AG09319 (cell line): ENCODE measurements around the gene SUCLG2.

ENCODE experiments used
- DNase-seq: peaks from one replicate; pipeline ENCODE4 v3.0.0-alpha.2; 2010; ENCODE audit warnings: low read depth; ENCODE audit errors: extremely low read depth
- TF ChIP-seq, protein P1 (sequence below): IDR thresholded peaks from 2 replicates; pipeline ENCODE4 v1.5.1; 2011; ENCODE audit warnings: low read depth, mild to moderate bottlenecking, inconsistent platforms, low read length, moderate library complexity

SUCLG2 gene

DNA sequence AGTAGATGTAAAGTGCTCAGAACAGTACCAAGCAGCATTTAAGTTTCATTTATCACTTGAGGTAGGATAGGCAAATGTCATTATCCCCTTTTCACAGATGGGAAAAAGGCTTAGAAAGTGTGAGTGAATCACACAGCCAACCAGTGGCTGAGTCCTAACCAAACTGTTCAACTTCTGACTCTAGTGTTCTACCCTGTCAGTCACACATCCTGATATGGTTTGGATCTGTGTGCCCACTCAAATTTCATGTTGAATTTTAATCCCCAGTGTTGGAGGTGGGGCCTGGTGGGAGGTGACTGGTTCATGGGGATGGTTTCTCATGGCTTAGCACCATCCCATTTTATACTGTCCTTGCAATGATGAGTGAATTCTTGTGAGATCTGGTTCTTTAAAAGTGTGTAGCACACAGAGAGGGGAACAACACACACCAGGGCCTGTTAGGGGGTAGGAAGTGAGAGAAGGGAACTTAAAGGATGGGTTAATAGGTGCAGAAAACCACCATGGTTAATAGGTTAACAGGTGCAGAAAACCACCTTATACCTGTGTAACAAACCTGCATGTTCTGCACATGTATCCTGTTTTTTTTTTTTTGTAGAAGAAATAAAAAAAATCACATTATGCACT is 304.7 kb downstream of the SUCLG2 start:
- DNase-seq = no peak
- TF ChIP-seq, protein P1, sequence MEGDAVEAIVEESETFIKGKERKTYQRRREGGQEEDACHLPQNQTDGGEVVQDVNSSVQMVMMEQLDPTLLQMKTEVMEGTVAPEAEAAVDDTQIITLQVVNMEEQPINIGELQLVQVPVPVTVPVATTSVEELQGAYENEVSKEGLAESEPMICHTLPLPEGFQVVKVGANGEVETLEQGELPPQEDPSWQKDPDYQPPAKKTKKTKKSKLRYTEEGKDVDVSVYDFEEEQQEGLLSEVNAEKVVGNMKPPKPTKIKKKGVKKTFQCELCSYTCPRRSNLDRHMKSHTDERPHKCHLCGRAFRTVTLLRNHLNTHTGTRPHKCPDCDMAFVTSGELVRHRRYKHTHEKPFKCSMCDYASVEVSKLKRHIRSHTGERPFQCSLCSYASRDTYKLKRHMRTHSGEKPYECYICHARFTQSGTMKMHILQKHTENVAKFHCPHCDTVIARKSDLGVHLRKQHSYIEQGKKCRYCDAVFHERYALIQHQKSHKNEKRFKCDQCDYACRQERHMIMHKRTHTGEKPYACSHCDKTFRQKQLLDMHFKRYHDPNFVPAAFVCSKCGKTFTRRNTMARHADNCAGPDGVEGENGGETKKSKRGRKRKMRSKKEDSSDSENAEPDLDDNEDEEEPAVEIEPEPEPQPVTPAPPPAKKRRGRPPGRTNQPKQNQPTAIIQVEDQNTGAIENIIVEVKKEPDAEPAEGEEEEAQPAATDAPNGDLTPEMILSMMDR = no peak

DNA sequence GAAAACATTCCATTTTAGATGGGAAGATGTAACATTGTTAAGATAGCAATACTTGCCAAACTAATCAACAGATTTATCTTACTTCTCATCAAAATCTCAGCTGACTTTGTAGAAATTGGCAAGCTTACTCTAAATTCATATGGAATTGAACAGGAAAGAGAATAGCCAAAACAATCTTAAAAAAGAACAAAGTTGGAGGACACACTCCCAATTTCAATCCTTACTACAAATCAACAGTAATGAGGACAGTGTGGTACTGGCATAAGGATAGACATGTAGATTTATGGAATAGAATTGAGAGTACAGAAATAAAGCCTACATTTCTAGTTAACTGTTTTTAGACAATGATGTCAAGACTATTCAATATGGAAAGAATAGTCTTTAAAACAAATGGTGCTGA is 308.3 kb downstream of the SUCLG2 start:
- TF ChIP-seq, protein P1 = no peak
- DNase-seq = no peak

DNA sequence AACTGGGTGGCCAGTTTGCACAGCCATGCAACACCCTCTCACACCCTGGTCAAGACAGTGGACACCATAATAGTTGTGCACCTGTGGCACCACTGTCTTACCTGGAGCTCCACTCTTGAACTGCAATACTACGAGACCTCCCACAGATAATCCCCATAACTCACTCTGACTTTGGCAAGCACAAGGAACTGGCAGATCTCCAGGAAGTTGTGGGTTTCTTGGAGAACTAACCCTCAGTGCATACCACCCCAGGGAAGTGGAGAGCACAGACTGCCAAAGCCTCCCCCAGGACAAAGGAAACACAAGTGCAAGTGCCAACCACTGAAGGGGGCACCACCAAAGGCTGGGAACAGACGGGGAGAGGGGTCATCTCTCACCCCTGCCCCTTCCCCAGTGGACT is 318.6 kb downstream of the SUCLG2 start:
- TF ChIP-seq, protein P1 = no peak
- DNase-seq = no peak

DNA sequence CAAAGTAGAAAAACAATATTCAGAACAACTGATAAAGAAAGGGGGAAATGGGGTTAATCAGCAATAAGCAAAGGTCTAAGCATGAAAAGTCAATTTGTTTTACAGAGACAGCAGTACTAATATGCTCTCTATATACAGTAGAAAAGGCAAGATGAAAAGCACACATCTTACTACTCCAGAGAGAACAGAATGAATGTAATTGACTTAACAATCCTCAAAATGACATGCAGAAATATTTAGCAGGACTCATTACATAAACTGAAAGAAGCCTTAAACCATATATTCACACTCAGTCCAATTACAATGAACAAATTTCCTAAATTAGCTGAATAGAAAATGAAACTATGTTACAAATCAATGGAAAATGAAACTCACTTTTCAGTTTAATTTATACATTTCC is 319.8 kb downstream of the SUCLG2 start:
- TF ChIP-seq, protein P1 = no peak
- no peak for DNase-seq

DNA sequence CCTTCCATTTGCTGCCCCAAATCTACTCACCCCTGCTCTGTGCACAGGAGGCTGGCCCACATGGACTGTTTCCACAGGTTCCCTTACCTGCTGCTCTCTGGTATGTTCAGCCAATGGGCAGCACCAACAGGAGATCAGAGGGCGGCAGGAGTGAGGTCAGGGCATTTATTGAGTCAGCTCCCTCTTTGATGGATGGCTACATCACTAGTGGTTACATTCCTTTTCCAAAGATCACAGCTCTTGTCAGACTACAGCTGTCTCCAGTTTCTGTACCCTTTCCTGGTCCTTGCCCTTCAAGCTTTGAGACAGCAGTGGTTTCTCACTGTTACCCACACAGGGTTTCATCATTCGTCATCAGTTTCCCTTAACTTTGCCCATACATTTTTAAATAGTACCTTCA is 325.1 kb downstream of the SUCLG2 start:
- TF ChIP-seq, protein P1 = no peak
- no peak for DNase-seq

DNA sequence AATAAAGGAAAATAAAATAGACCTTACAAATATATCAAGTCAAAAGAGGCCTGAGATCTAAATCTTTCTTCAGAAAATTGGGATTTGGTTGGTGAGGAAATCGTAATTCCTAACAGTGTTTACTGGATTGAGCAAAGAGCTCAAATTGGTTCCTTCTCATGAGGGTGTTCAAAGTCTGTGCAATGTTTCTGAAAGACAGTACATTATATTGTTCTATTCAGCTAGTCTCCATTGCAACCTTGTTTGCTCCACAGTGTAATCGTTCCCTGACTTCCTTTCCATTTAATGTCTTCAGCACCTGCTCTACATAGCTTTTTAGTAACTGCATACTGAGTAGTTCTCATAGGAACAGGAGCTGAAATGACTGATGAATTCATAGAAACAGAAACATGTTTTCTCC is 326.8 kb downstream of the SUCLG2 start:
- no peak for DNase-seq
- TF ChIP-seq, protein P1 = no peak

DNA sequence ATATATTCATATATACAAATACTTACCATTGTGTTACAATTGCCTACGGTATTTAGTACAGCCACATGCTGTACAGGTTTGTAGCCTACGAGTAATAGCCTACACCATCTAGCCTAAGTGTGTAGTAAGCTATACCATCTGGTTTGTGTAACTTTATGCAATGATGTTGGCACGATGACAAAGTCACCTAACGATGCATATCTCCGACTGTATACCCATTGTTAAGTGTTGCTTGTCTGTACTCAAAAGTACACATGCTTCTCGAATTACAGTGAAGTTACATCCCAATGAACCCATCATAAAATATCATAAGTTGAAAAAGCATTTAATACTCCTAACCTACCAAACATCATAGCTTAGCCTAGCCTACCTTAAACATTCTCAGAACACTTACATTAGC is 329.2 kb downstream of the SUCLG2 start:
- TF ChIP-seq, protein P1 = no peak
- DNase-seq = no peak
